Pancreas (tissue), 10 donors: ENCODE results near the gene SLC14A1. TPM values are rescaled to one million over a fixed set of nuclear protein-coding genes. Genes with fewer than 3 reads are reported as not detected.
A peak's percentile ranks its signal among the peaks of the same experiment; 100 is the strongest.

Experiments
- ATAC-seq, 4 donors: fragments of 200-7000 bp; cut with Tn5 transposase; one replicate each; pipeline versions ENCODE4 v1.8.0 to v1.9.1; 2020; ENCODE audit warnings: mild to moderate bottlenecking in 4 of 4, moderate library complexity in 4 of 4
- DNase-seq, 6 donors: peaks; one replicate each; pipeline ENCODE4 v3.0.0-alpha.2; 2020
- FAIRE-seq: peaks from 2 replicates; lab custom pipeline; 2012; peaks lifted over from hg19 to GRCh38; lab: Jason Lieb, UNC
- H3K27ac ChIP-seq, 4 donors: fragments of 200-600 bp; sonication (generic); 1 replicate in 3 of 4; 2 replicates in 1 of 4; pipeline versions ENCODE4 v1.5.0 to v1.8.0; 2020
- H3K27me3 ChIP-seq, 4 donors: fragments of 200-600 bp; one replicate each; pipeline ENCODE4 v1.8.0; 2021
- H3K36me3 ChIP-seq, 3 donors: fragments of 200-600 bp; sonication (generic) in 1 of 3; one replicate each; pipeline versions ENCODE4 v1.5.0 to v1.8.0; 2020 to 2021
- H3K4me1 ChIP-seq, 3 donors: fragments of 200-600 bp; one replicate each; pipeline ENCODE4 v1.8.0; 2021
- H3K4me3 ChIP-seq, 4 donors: fragments of 200-600 bp; sonication (generic) in 2 of 4; one replicate each; pipeline versions ENCODE4 v1.5.0 to v1.8.0; 2020 to 2021
- H3K9me3 ChIP-seq, 4 donors: fragments of 200-600 bp; one replicate each; pipeline ENCODE4 v1.8.0; 2021
- WGBS, 2 donors: extraction: QIAGEN DNeasy Blood & Tissue Kit; methylation state at CpG; one replicate each; pipeline ENCODE4 v1.1.7; 2013; 5-methylcytosine and 5-hydroxymethylcytosine counted together
- intact Hi-C, 3 donors: fragments of 100-400 bp; cut with DNase I; formaldehyde crosslinking; loops; one replicate each; pipeline versions ENCODE4 v1.11.1 to v1.14.2; 2022
- polyA plus RNA-seq, 2 donors: library from polyadenylated mRNA; stranded (reverse); fragments of 200-250 nt; gene quantifications; one replicate each; pipeline ENCODE4 v1.2.3, GENCODE V29; 2013
- total RNA-seq, 6 donors: library from RNA; stranded (reverse); fragmentation: NEBNext Ultra II Directional in 4 of 6; extraction: Animal tissue kit (Norgen Biotek cat#: 25700) in 4 of 6; gene quantifications; one replicate each; pipeline versions ENCODE4 v1.2.1 to v1.2.4, GENCODE V29; 2021 to 2023
- TF ChIP-seq, protein P1 (sequence below), 4 donors: fragments of 200-600 bp; sonication (generic) in 3 of 4; IDR thresholded peaks; one replicate each; pipeline versions ENCODE4 v1.5.0 to v1.8.0; 2021; ENCODE audit warnings: antibody characterized with exemption in 4 of 4
- donor health status: healthy with polysubstance abuse.
- donor health status: DM: no; HTN: no; CAD: no; lungs with moderate emphysema.
- donor health status: DM: no; HTN: no; CAD: no.
- donor health status: control.
- donor health status: control.
- donor health status: Bipolar disorder and iron deficiency.
- donor health status: DM: yes; HTN: yes; CAD: no.
- donor health status: DM: no; HTN: no; CAD: no.
- donor health status: DM: no; HTN: no; CAD: no.
- donor health status: DM: yes; HTN: yes; CAD: no.

The SLC14A1 gene
- total and polyA plus RNA-seq, 8 donors, result 0.49 to 2.5 (median 1.1) TPM

DNA sequence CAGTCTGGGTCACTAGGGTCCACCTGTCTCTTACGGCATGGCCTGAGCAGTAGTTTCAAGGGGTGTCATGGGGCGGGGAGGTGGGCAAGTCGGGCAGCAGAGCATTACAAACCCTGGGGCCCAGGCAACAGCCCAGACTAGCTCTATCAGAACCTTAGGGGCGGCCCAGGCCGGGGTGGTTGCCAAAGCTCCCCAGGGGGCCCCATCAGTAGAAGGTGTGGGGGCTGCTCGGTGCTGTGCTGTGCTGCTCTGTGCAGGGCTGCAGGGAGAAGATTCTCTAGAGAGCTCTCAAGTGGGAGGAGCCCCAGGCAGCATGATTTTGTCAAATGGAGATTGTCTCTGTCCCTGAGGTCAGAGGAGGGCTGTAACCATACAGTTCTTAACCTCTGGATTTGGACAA lies 36.4 kb upstream of the SLC14A1 start:
- WGBS, 2 donors, result 60 to 76% methylated on average over 6 of the region's 6 CpGs
- no peaks in the 10 kb centered on the region for H3K27me3 ChIP-seq
- intact Hi-C loops, result no loop called here
- FAIRE-seq, result no peak
- H3K27ac ChIP-seq, result no peak overlapping the region
- no peaks in the 10 kb centered on the region for H3K4me1 ChIP-seq
- DNase-seq, result no peak
- H3K36me3 ChIP-seq, result no peaks in the 10 kb centered on the region
- no peak overlapping the region for H3K4me3 ChIP-seq
- TF ChIP-seq, protein P1, sequence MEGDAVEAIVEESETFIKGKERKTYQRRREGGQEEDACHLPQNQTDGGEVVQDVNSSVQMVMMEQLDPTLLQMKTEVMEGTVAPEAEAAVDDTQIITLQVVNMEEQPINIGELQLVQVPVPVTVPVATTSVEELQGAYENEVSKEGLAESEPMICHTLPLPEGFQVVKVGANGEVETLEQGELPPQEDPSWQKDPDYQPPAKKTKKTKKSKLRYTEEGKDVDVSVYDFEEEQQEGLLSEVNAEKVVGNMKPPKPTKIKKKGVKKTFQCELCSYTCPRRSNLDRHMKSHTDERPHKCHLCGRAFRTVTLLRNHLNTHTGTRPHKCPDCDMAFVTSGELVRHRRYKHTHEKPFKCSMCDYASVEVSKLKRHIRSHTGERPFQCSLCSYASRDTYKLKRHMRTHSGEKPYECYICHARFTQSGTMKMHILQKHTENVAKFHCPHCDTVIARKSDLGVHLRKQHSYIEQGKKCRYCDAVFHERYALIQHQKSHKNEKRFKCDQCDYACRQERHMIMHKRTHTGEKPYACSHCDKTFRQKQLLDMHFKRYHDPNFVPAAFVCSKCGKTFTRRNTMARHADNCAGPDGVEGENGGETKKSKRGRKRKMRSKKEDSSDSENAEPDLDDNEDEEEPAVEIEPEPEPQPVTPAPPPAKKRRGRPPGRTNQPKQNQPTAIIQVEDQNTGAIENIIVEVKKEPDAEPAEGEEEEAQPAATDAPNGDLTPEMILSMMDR (IDR thresholded peaks at IDR 0.05), result no peak
- peak in 1 of 4 donors; percentile 31 for ATAC-seq
- no peaks in the 10 kb centered on the region for H3K9me3 ChIP-seq

DNA sequence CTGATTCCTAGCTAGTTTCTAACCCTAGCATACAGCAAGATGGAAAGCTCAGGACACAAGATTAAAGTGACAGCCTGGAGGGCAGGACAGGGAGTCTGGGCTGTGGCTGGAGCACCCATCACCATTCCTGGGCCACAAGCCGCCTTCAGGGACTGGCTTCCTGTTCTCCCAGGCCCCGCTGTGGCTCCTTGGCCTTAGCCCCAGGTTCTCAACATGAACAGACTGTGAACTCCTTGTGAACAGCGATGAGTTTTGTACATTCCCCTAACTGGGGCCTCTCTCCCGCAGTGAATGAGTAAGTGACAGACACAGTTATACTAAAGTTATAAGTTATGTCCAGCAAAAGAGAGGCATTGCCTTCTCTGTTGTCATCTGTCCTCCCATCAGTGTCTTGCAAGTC lies 35.9 kb upstream of the SLC14A1 start:
- no peaks in the 10 kb centered on the region for H3K9me3 ChIP-seq
- ATAC-seq (no peak), DNase-seq (no peak), FAIRE-seq (no peak)
- H3K4me1 ChIP-seq, result no peaks in the 10 kb centered on the region
- no peaks in the 10 kb centered on the region for H3K36me3 ChIP-seq
- H3K4me3 ChIP-seq, result no peak overlapping the region
- WGBS, 2 donors, result 78 to 84% methylated on average over 4 of the region's 4 CpGs
- TF ChIP-seq, protein P1 (IDR thresholded peaks at IDR 0.05), result no peak
- no peak overlapping the region for H3K27ac ChIP-seq
- intact Hi-C loops, result no loop called here
- no peaks in the 10 kb centered on the region for H3K27me3 ChIP-seq

DNA sequence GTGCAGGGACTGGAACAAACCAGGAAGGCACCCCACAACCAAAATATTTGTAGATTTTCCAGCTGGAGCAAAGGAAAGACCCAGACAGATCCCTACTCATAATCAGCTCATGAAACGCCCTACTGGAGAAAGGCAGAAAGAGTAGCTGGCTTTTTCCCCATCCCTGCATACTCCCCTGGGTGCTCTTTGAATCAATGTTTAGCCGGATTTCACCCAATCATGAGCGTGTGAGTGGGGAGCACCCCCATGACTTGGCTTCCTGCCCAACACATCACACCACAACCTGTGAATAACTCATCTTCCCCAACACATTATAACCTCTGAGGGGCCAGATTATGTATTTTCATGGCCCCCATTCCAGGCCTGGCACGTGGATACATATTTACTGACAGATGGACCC lies 35.1 kb upstream of the SLC14A1 start:
- Histone ChIP-seq H3K27me3 (no peaks in the 10 kb centered on the region), H3K36me3 (no peaks in the 10 kb centered on the region), H3K4me1 (no peaks in the 10 kb centered on the region), H3K4me3 (no peak overlapping the region), H3K27ac (no peak overlapping the region), H3K9me3 (no peaks in the 10 kb centered on the region)
- intact Hi-C loops, result no loop called here
- ATAC-seq, result no peak
- 59 to 74% methylated on average over 4 of the region's 4 CpGs for WGBS, 2 donors
- TF ChIP-seq, protein P1 (IDR thresholded peaks at IDR 0.05), result no peak
- no peak for DNase-seq
- no peak for FAIRE-seq

DNA sequence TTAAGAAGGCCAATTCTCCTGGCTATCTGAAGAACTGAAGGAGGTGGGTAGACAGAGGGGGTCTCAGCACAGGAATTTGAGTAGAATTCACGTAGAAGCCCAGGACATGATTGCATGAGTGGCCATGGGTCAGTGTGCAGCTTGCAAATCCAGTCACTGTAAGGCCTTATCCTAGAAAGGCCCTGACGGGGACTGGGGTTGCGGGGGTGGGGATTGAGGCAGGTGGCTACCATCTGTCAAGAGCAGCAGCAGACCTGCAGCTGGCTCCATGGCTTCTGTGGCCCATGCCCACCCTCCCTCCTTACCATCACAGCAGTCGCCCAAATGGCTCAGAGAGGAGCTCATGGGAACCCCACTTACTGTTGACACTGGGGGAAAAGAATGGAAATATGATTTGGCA lies 34.6 kb upstream of the SLC14A1 start:
- ATAC-seq (no peak), DNase-seq (no peak), FAIRE-seq (no peak)
- WGBS, 2 donors, result 53 to 71% methylated on average over 4 of the region's 4 CpGs
- Histone ChIP-seq H3K36me3 (no peaks in the 10 kb centered on the region), H3K4me3 (no peak overlapping the region), H3K4me1 (no peaks in the 10 kb centered on the region), H3K27ac (no peak overlapping the region), H3K9me3 (no peaks in the 10 kb centered on the region), H3K27me3 (no peaks in the 10 kb centered on the region)
- intact Hi-C loops, result no loop called here
- TF ChIP-seq, protein P1 (IDR thresholded peaks at IDR 0.05), result no peak

DNA sequence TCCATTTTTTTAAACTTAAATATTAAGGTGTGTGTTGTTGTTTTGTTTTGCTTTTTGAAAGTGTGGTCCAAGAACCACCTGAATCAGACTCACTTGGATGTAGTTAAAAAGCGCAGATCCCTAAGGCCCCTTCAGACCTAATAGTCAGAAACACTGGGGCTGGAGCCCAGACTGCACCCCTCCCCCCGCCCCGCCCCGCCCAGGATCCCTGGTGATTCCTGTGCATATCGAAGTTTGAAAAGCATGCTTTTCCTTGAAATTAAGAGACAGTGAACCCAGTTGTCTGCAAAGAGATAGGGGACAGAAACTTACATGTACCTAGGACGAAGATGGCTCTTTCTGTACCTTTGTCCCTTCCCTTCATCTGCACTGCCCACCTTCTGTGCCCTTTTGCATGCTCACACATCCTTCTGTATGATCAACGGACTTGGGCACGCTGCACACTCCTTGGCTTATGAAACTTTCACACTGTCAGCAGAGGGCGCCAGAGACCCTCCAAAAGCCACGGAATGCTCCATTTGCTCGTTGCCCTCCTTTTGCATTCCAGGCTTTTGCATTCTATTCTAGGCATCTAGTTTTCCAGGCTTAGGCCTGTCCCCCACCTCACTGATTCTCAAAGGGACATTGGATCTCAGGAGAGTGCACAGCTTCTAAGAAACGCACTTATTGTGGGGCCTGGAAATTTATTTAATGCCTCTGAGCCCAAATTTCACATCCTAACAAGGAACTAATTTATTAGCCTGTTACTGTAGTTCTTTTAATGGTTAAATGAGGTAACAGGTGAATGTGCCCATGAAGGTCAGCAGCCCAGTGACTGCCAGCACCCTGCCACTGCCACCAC lies 32.8 kb upstream of the SLC14A1 start:
- Histone ChIP-seq H3K4me3 (no peak overlapping the region), H3K27ac (no peak overlapping the region), H3K27me3 (no peaks in the 10 kb centered on the region), H3K4me1 (no peaks in the 10 kb centered on the region), H3K36me3 (no peaks in the 10 kb centered on the region), H3K9me3 (no peaks in the 10 kb centered on the region)
- FAIRE-seq (no peak), DNase-seq (peak in 5 of 6 donors; percentile 46 to 85 (median 65)), ATAC-seq (peak; percentile 82 to 98 (median 96))
- TF ChIP-seq, protein P1 (IDR thresholded peaks at IDR 0.05), result peak; percentile 57 to 66 (median 62)
- WGBS, 2 donors, result 11% methylated on average over 12 of the region's 12 CpGs
- intact Hi-C loops, result loop anchor here in 2 of 3 donors (5.0 to 10.0 kb wide), 4 partner anchors 186 to 284 kb away; no protein-coding TSS in a partner anchor
